ENCODE results near the gene MAFB.

GRCh38 chr20:40728996-40729395 is 40.0 kb upstream of the MAFB start:
- TF ChIP-seq POLR2A (IDR thresholded peaks at IDR 0.05) (no peak), POLR2AphosphoS5 (IDR thresholded peaks at IDR 0.05) (no peak), EP300 (IDR thresholded peaks at IDR 0.05) (no peak), CTCF (IDR thresholded peaks at IDR 0.05) (no peak)
